Skin epidermis (tissue), 12 donors: ENCODE results near the gene EBF3.
"Not testable (repeated sequence)": the region's sequence is repeated elsewhere in the genome, so short reads cannot be mapped to it uniquely, and the experiment has no call there.

ENCODE experiments used
- H3K27ac ChIP-seq, 21 experiments: fragments of 200-600 bp; sonication (generic) in 11 of 21; one replicate each; pipeline ENCODE4 v1.5.0; 2020; ENCODE audit warnings: mild to moderate bottlenecking in 3 of 21, inconsistent platforms in 2 of 21, moderate library complexity in 2 of 21
- H3K4me3 ChIP-seq, 7 experiments: fragments of 200-600 bp; sonication (generic) in 2 of 7; one replicate each; pipeline ENCODE4 v1.5.0; 2020; ENCODE audit warnings: inconsistent platforms in 2 of 7, mild to moderate bottlenecking in 2 of 7, moderate library complexity in 1 of 7

The EBF3 gene

DNA sequence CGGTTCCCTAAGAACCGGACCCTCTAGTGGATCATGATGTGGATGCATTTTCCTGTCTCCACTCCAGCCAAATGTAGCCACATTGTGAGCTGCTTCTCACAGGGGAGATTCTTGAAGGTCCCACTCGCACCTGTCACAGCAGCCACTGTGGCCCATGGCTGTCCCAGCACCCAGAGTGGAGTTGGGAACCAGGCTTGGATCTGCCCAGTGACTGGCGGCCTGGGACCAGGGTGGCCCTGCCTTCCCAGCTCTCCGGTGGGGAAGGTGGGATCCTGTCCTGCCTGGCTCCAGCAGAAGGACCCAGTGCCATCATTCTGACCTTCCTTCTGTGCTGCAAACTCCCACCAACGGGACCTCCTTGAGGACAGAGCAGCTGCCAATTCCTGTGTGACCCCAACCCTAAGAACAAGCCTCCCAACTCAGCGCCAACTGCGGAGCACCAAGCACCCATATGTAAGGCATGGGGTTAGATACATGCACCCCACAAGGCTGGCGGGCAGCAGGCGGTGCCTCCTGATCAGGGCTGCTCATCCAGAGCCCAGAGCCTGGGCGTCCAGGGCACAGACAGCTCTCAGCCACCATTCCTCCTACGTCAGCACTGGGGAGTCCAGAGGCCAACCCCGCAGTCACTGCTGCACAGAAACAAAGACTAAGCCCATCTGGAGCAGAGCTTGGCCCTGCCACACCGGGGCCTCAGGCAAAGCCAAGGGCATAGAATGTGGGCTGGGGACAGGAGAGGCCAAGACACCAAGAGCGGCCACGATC is 28.8 kb downstream of the EBF3 start:
- Histone ChIP-seq H3K27ac (no peak overlapping the region), H3K4me3 (no peak overlapping the region)

DNA sequence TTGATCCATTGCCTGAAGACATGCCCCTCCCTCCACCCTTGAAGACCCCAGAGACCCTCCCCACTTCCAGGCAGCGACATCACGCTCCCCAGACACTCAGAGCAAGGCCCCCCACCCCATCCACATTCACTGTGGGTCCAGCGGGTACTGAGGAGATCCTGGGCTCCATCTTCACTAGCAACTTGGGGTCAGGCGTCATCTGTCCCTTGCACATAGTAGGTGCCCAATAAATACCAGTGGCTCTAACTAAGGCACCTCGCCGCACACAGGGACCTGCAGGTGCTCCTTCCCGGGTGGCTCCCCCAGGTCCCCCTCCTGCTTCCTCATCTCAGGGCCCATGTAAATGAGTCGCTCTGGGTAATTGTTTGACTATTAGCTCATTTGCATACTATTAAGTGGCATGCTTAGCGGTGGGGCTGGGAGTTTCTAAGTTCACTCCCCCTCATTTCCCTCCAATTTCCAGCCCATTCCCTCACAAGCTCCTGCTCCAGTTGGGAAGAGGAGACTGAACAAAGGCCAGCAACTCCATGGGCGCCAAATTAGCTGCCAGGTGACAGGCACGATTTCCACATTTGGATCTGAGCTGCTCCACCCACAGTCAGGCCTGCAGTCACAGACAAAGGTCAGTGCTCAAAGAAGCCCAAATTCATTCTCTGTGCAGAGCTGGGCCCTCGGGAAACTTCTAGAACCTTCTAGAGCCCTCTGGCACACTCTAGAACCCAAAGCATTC is 29.7 kb downstream of the EBF3 start:
- Histone ChIP-seq H3K4me3 (no peak overlapping the region), H3K27ac (no peak overlapping the region)

DNA sequence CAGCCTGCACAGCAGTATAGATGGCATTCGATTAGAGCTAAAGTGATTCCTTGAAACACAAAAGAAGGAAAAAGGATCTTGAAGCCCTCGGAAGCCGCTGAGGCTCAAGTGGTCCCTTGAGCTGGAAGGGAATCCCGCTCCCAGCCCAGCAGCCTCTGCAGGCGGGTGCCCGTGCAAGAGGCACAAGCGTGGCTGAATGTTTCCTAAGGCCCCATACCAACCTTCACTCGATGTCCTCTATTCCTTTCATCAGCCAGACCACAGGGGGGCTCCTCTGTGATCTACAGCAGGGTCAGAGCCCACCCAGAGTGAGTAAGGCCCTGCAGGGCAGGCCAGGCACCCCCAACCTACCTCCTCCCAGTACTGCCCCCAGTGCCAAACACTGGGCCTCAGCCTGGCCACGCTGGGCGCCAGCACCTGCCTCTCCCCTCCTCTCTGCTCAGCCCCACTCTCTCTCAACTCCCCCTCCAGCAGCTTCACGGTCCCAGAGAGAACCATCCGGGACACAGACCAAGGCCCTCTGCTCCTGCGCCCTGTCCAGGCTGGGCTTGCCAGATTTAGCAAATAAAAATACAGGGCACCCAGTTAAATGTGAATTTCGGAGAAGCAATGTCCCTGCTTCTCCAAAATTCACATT is 30.5 kb downstream of the EBF3 start:
- H3K4me3 ChIP-seq = no peak overlapping the region
- H3K27ac ChIP-seq = no peak overlapping the region

DNA sequence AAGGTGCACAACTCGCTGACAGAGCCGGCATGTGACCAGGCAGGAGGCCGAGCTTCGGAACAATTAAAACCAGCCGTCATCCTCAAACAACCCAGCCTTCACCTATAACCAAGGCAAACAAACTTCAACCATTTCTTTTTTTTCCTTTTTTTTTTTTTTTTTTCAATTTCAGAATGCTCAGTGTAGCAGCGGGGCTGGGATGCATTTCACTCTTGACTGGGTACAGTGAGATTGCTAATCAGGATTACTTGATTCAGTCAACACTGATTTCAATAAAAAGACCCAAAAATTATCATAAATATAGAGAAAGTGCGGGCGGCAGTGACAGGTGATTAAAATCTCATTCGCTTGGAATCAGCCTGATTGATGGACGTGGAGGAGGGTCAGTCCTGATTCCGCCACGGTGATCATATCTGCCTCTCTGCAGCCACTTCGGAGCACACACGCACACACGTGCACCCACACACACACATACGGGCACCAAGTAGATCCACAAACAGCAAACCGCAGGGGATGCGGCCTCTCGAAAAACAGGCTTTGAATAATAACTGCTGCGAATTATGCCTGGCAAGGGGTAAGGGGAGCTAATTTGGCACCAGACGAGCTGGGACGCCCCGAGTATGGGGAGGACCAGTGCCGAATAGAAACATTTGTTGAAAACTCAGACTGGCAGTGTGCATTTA is 31.2 kb downstream of the EBF3 start:
- Histone ChIP-seq H3K27ac (no peak overlapping the region), H3K4me3 (no peak overlapping the region)

DNA sequence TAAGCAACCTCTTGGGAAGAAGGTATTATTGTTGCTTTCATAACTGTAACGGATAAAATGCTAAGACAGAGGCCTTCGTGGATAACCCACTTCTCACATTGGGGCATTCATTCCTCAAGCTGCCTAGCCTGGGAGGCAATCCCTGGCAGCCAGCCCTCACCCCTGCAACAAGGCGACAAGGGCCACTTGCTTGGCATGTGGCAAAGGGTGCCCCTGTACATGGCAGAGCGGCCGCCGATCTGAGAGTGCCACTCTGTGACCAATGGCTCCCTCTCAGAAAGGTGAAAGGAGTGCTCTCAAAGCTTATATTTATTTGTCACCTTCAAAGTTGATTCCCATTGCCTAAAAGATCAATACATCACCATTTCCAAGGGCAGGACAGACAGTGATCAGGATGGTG is 31.9 kb downstream of the EBF3 start:
- no peak overlapping the region for H3K4me3 ChIP-seq

DNA sequence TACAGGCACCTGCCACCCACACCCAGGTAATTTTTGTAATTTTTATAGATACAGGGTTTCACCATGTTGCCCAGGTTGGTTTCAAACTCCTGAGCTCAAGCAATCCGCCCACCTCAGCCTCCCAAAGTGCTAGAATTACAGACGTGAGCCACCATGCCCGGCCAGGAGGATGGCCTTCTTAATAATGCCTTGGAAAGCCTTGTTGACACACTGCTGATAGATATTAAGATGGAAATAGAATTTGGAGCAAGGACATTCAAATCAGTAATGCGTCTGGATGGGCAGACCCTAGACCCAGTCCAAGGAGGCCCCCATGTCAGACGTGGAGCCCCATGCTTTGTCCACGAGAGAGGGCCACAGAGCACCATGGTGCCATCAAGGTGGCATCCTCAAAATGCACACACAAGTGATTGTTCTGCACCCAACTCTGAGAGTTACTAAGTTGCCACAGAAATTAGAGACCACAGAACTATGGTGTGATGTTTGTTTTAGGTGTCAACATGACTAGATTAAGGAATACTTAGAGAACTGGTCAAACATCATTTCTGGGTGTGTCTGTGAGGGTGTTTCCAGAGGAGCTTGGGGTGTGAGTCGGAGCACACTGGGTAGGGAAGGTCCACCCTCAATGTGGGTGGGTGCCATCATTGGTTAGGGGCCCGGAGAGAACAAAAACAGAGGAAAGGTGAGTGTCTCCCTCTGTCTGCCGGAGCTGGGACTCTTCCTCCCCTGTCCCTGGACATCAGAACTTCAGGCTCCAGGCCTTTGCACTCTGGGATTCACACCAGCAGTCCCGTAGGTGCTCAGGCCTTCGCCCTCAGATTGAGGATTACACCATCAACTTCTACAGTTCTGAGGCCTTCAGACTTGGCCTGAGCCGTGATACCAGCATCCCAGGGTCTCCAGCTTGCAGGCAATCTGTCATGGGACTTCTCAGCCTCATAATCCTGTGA is 34.5 kb downstream of the EBF3 start:
- no peak overlapping the region for H3K4me3 ChIP-seq
- H3K27ac ChIP-seq = no peak overlapping the region

More for the DNA sequence above, 31.9 kb downstream of the EBF3 start:
- no peak overlapping the region for H3K27ac ChIP-seq

DNA sequence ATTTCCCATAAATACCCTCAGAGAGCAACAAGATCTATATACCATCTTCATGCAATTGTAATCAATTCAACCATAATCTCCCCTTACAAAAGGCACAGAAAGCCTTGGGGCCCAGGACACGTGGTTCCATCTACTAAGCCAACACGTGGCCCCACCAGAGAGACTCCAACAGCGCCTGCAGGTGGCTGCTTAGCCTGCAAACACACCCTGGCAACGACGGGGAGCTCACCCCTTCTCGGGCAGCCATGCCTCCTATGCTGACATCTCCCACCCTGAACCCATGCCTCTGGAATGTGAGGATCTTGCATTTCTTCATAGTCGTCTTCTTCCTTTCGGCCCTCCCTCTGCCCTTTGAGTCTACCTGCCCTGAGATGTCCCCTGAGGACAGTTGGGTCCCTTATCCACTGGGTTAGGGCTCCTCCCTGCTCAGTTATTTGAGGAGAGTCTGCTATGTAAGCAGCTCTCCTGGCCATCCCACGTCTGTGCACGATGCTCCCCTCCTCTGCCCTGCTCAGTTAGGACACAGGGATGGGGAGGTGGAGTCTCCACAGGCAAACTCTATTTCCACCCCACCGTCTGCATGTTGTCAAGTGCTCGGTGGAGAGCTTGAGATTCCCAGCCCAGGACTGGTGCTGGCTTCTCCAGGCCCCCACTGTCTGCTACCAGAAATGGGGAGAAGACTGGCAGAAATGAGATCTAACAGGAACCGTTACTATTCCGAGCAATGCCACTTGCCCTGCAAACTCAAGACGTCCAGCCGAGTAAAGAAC is 36.5 kb downstream of the EBF3 start:
- Histone ChIP-seq H3K4me3 (no peak overlapping the region), H3K27ac (no peak overlapping the region)

DNA sequence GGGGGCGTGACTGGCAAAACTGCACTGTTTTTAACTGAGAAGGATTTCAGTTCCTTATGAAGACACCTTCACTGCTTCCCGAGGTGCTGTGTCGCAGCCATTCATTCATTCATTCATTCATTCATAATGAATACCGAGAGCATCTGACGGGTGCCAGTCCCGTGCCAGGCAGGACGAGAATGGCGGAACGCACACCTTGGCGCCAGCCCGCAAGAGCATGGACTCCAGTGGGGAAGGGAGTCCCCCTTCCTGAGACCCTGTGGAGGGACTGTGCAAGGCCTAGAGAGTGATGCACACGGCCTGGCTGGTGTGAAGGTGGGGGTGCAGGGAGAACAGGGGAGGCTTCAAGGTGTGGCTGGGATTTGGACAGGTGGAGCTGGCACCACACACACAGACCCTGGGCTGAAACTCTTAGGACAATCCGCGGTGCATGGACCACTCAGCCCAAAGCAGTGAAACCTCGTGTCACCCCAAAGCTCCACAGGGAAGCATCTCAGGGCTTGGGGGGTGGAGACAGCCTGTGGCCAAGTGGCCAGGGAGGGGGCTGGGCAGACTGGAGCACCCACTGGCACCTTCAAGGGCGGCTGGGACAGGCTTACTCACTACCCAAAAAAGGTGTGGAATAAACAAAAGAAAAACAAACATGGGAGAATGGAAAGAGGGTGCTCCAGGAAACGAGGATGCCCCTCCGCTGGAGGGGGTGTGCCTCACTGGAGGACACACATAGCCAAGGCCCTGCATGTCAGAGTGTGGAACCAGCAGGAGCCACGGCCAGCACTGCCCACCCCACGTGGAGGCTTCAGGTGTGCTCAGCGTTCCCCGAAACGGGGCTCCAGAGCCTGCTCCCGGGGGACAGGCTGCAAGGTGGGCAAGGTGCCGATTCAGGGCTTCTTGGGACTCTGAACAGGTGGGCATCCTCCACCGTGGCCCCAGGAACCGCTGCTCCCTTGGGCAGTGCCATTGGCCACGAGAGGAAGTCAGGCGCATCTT is 37.7 kb downstream of the EBF3 start:
- Histone ChIP-seq H3K4me3 (no peak overlapping the region), H3K27ac (no peak overlapping the region)

DNA sequence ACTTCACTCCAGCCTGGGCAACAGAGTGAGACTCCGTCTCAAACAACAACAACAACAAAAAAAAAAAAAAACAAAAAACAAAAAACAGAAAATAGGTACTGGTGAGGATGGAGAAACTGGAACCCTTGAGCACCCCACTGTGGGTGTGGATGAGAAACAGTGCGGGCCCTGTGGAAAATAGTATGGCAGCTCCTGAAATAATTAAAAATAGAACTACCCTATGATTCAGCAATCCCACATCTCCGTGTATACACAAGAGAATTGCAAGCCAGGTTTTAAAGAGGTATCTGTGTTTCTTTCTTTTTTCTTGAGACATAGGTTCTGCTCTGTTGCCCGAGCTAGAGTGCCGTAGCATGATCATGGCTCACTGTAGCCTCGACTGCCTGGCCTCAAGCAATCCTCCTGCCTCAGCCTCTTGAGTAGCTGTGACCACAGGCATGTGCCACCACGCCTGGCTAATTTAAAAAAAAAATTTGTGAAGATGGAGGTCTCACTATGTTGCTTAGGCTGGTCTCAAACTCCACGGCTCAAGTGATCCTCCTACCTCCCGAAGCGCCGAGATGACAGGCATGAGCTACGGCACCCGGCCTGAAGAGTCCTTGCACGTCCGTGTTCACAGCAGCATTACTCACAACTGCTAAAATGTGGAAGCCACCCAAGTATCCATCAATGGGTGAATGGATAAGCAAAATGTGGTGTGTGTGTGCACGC is 39.5 kb downstream of the EBF3 start:
- H3K4me3 ChIP-seq = no peak overlapping the region
- no peak overlapping the region for H3K27ac ChIP-seq

DNA sequence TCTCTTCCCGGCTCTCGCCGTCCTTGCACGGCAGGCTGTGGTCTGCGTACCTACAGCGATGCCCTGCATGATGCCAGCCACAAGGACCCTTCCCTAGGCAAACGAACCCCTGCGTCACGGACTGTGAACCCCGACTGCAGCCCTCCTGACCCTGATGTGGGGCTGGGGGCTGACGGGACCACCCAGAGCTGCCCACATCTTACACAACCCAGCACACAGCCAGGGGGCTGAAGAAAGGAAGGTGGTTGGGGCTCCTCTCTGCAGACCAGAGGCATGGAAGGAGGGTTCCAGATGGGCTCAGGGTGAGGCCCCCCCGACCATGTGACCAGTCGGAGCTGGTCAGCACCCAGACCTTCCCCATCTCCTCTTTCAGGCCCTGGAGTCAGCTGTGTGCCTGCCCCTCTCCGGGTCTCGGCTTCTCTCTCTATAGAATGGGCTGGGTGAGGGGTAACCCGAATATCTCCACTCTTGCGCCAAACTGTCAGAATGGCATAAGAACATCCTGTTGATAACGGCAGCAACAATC is 41.4 kb downstream of the EBF3 start:
- Histone ChIP-seq H3K4me3 (no peak overlapping the region), H3K27ac (no peak overlapping the region)

DNA sequence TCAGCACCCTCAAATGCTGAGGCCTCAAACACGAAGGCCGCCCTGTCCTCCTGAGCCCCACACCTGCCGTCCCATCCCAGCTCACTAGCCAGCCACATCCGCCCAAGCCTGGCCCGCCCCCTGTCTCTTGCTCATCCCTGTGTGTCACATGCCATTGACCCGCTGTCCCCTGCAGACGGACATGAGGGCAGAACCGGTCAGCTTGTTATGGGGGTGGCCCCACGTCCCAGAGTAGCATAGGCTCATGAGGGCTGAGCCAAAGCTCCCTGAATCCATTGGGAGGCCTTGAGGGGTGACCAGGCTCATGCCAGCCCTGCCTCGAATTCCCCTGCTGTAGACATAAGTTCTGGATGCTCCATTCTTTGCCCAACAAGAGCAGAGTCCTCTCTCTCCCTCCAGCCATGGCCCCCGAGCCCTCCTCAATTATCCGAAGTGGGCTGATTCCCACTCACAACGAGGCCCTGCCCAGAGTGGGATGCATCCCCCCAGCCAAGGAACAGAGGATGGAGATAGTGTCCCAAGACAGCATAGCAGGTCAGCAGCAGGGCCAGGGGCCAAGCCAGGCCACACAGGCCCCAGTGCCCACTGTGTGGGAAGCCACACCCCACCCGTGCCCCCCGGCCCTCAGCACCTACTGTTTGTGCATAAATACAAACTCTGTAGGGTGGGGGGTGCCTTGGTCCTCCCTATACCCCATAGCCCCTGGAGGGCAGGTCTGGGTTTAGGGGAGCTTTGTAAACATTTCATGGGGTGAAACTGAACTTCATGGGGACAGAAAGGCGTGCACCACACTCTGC is 42.1 kb downstream of the EBF3 start:
- H3K4me3 ChIP-seq = no peak overlapping the region
- no peak overlapping the region for H3K27ac ChIP-seq

DNA sequence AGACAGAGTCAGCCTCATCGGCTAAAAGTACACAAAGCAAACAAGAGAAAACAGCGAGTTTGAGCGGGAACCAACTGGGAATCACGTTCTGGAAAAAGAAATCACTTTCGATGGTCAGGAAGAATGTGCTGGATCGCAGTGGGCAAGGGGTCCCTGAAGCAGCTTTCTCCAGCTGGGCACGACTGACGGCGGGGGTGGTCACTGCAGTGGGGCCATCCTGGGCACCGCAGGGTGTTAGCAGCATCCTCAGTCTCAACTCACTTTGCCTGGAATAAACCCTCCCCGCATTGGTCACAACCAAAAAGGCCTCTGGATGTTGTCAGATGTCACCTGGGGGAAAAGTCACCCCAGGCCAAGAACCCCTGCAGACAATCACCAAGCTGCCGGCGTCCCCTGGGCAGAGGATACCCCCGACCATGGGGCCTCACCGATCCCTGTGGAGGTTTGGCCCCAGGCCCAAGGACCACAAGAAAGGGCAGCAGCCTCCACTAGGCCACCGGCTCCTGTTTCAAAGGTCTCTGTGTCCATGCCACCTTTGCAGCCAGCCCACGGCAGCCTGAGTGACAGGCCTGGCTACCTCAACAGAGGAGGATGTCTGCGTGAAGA is 42.9 kb downstream of the EBF3 start:
- H3K4me3 ChIP-seq = no peak overlapping the region
- no peak overlapping the region for H3K27ac ChIP-seq

DNA sequence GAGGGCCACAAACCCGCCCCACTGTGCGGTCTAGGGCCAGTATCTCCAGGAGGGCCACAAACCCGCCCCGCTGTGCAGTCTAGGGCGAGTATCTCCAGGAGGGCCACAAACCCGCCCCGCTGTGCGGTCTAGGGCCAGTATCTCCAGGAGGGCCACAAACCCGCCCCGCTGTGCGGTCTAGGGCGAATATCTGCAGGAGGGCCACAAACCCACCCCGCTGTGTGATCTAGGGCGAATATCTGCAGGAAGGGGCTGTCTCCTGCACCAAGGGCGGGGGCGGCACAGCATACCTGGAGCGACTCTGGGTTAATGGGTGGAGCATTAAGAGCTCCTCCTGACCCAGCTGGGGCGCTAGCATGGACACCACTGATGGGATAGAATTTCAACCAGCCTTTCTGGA is 43.9 kb downstream of the EBF3 start:
- H3K4me3 ChIP-seq, H3K27ac ChIP-seq: not testable (repeated sequence)

DNA sequence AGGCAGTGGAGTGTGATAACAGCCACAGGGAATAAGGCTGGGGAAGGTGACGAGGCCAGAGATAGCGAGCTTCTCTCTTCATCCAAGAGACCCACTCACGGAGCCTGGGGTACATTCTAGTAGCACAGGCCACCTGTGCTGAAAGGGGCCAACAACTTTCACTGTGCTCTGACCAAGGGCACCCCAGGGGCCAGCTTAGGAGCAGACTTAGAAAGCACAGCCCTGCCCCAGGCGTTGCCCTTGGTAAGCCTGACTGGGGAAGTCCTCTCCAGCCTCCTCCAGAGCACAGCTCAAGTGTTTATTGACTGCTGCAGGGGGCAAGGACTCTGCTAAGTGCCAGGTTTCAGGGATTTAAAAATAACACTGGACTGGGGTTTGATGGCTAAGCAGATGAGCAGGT is 44.7 kb downstream of the EBF3 start:
- Histone ChIP-seq H3K27ac (no peak overlapping the region), H3K4me3 (no peak overlapping the region)

DNA sequence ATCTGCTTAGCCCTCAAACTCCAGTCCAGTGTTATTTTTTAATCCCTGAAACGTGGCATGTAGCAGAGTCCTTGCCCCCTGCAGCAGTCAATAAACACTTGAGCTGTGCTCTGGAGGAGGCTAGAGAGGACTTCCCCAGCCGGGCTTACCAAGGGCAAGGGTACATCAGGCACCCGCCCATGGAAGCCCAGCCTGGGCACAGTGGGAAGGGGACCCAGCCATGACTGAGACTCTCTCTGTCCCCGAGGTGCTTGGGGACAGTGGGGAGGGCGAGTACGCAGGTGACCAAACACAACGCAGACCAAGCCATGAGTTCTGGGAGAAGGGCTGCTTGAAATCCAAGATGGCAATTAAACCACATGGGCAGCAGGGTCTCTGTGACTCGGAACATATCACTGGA is 45.2 kb downstream of the EBF3 start:
- no peak overlapping the region for H3K4me3 ChIP-seq
- no peak overlapping the region for H3K27ac ChIP-seq
